H1 (cell line): Measurements from ENCODE around the gene FCAR.
"Not testable (repeated sequence)": the region's sequence is repeated elsewhere in the genome, so short reads cannot be mapped to it uniquely, and the experiment has no call there.

Source experiments
- PHF8 ChIP-seq: fragments of 200-600 bp; sonication (generic); conservative IDR thresholded peaks from 2 replicates; pipeline ENCODE4 v1.7.1; 2012; ENCODE audit warnings: low read depth, mild to moderate bottlenecking, inconsistent platforms, low read length, moderate library complexity
- RAD21 ChIP-seq, 2 experiments: IDR thresholded peaks in 1 of 2; conservative IDR thresholded peaks in 1 of 2; 2 replicates each; pipeline ENCODE4 v1.6.1; 2011; ENCODE audit warnings: low read depth in 2 of 2, low read length in 2 of 2, improper control_type of control experiment in 1 of 2, inconsistent platforms in 1 of 2, mild to moderate bottlenecking in 1 of 2, moderate library complexity in 1 of 2
- SP2 ChIP-seq: IDR thresholded peaks from 2 replicates; pipeline ENCODE4 v1.6.1; 2012; ENCODE audit warnings: mild to moderate bottlenecking, low read length, inconsistent platforms
- TCF12 ChIP-seq: IDR thresholded peaks from 2 replicates; pipeline ENCODE4 v1.6.1; 2011; ENCODE audit warnings: low read depth, mild to moderate bottlenecking, low read length
- YY1 ChIP-seq: IDR thresholded peaks from 2 replicates; pipeline ENCODE4 v1.6.1; 2011; ENCODE audit warnings: low read depth, mild to moderate bottlenecking, low read length
- TF ChIP-seq, protein P1 (sequence below), 3 experiments: IDR thresholded peaks; 1 replicate in 2 of 3; 2 replicates in 1 of 3; pipeline versions ENCODE4 v1.5.1 to v1.6.1; 2011; ENCODE audit warnings: low read length in 3 of 3, mild to moderate bottlenecking in 3 of 3, inconsistent platforms in 2 of 3, low read depth in 1 of 3, moderate library complexity in 1 of 3; ENCODE audit not compliant: insufficient read depth in 1 of 3; ENCODE audit errors: control extremely low read depth in 1 of 3

DNA sequence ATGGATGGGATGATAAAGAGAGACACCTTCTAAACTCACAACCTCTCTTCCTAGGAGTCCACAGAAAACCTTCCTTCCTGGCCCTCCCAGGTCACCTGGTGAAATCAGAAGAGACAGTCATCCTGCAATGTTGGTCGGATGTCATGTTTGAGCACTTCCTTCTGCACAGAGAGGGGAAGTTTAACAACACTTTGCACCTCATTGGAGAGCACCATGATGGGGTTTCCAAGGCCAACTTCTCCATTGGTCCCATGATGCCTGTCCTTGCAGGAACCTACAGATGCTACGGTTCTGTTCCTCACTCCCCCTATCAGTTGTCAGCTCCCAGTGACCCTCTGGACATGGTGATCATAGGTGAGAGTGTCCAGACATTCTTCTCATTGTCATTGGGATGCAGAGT is 36.5 kb upstream of the FCAR start:
- not testable (repeated sequence) for TF ChIP-seq PHF8; SP2; YY1; RAD21 (IDR thresholded peaks at IDR 0.05 in 1 of 2, conservative IDR thresholded peaks at IDR 0.05 in 1 of 2; ENCODE audit: low read depth in 2 of 2, low read length in 2 of 2); TCF12
- TF ChIP-seq, protein P1, sequence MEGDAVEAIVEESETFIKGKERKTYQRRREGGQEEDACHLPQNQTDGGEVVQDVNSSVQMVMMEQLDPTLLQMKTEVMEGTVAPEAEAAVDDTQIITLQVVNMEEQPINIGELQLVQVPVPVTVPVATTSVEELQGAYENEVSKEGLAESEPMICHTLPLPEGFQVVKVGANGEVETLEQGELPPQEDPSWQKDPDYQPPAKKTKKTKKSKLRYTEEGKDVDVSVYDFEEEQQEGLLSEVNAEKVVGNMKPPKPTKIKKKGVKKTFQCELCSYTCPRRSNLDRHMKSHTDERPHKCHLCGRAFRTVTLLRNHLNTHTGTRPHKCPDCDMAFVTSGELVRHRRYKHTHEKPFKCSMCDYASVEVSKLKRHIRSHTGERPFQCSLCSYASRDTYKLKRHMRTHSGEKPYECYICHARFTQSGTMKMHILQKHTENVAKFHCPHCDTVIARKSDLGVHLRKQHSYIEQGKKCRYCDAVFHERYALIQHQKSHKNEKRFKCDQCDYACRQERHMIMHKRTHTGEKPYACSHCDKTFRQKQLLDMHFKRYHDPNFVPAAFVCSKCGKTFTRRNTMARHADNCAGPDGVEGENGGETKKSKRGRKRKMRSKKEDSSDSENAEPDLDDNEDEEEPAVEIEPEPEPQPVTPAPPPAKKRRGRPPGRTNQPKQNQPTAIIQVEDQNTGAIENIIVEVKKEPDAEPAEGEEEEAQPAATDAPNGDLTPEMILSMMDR (IDR thresholded peaks at IDR 0.05; ENCODE audit: control extremely low read depth in 1 of 3, insufficient read depth in 1 of 3, low read depth in 1 of 3, low read length in 3 of 3), result not testable (repeated sequence)
